HUES6 (cell line): ENCODE measurements around the gene CCDC197.
A peak's percentile ranks its signal among the peaks of the same experiment; 100 is the strongest.

ENCODE experiments used
- H3K27ac ChIP-seq: 2 replicates; pipeline ENCODE4 v1.7.0; 2013; ENCODE audit warnings: low read depth, mild to moderate bottlenecking, low read length, inconsistent platforms
- H3K27me3 ChIP-seq: 2 replicates; pipeline ENCODE4 v1.6.1; 2013; ENCODE audit warnings: low read length; ENCODE audit not compliant: control insufficient read depth, insufficient read depth
- H3K36me3 ChIP-seq: 2 replicates; pipeline ENCODE4 v1.6.1; 2013; ENCODE audit warnings: low read length; ENCODE audit not compliant: control insufficient read depth, insufficient read depth
- H3K4me1 ChIP-seq: 2 replicates; pipeline ENCODE4 v1.6.1; 2013; ENCODE audit warnings: low read length; ENCODE audit not compliant: control insufficient read depth, insufficient read depth
- H3K4me3 ChIP-seq: 2 replicates; pipeline ENCODE4 v1.5.1; 2013; ENCODE audit warnings: low read depth, low read length
- H3K9ac ChIP-seq: one replicate; pipeline ENCODE4 v1.6.1; 2013; ENCODE audit warnings: mild to moderate bottlenecking, low read length
- H3K9me3 ChIP-seq: 2 replicates; pipeline ENCODE4 v1.6.1; 2013; ENCODE audit warnings: low read depth, low read length; ENCODE audit not compliant: control insufficient read depth, insufficient read depth

The CCDC197 gene

GRCh38 chr14:94019329-94019728 lies 22.2 kb downstream of the CCDC197 start:
- Histone ChIP-seq H3K27ac (no peak overlapping the region), H3K27me3 (no peaks in the 10 kb centered on the region; the same call in 1 of the 2 replicates), H3K9me3 (no peaks in the 10 kb centered on the region), H3K9ac (no peak overlapping the region), H3K4me1 (peaks cover 16% of the 10 kb centered on the region), H3K36me3 (no peaks in the 10 kb centered on the region), H3K4me3 (no peak overlapping the region)

GRCh38 chr14:94020267-94020666 lies 23.2 kb downstream of the CCDC197 start:
- H3K9ac ChIP-seq, result no peak overlapping the region
- no peak overlapping the region for H3K4me3 ChIP-seq
- H3K4me1 ChIP-seq, result peaks cover 16% of the 10 kb centered on the region
- no peaks in the 10 kb centered on the region; the same call in 1 of the 2 replicates for H3K27me3 ChIP-seq
- no peaks in the 10 kb centered on the region for H3K9me3 ChIP-seq
- H3K36me3 ChIP-seq, result no peaks in the 10 kb centered on the region
- H3K27ac ChIP-seq, result no peak overlapping the region

- Histone ChIP-seq H3K4me1 (peaks cover 20% of the 10 kb centered on the region), H3K4me3 (no peak overlapping the region), H3K36me3 (no peaks in the 10 kb centered on the region), H3K27ac (no peak overlapping the region), H3K9ac (no peak overlapping the region), H3K9me3 (no peaks in the 10 kb centered on the region), H3K27me3 (no peaks in the 10 kb centered on the region; the same call in 1 of the 2 replicates)
Measured at GRCh38 chr14:94021001-94021400, 23.9 kb downstream of the CCDC197 start.

- Histone ChIP-seq H3K27me3 (no peaks in the 10 kb centered on the region; the same call in 1 of the 2 replicates), H3K4me3 (no peak overlapping the region), H3K9ac (no peak overlapping the region), H3K27ac (no peak overlapping the region), H3K9me3 (no peaks in the 10 kb centered on the region), H3K36me3 (no peaks in the 10 kb centered on the region), H3K4me1 (peaks cover 20% of the 10 kb centered on the region)
Measured at GRCh38 chr14:94021416-94022157, 24.5 kb downstream of the CCDC197 start.

- no peak overlapping the region for H3K9ac ChIP-seq
- no peak overlapping the region for H3K4me3 ChIP-seq
- no peaks in the 10 kb centered on the region for H3K9me3 ChIP-seq
- no peaks in the 10 kb centered on the region for H3K36me3 ChIP-seq
- H3K27me3 ChIP-seq, result peaks cover 4% of the 10 kb centered on the region; the same call in 1 of the 2 replicates
- no peak overlapping the region for H3K27ac ChIP-seq
- peaks cover 20% of the 10 kb centered on the region for H3K4me1 ChIP-seq
Measured at GRCh38 chr14:94022532-94023411, 25.7 kb downstream of the CCDC197 start.

- peaks cover 4% of the 10 kb centered on the region; the same call in 1 of the 2 replicates for H3K27me3 ChIP-seq
- H3K9me3 ChIP-seq, result no peaks in the 10 kb centered on the region
- no peaks in the 10 kb centered on the region for H3K36me3 ChIP-seq
- H3K4me3 ChIP-seq, result no peak overlapping the region
- H3K9ac ChIP-seq, result no peak overlapping the region
- peaks cover 20% of the 10 kb centered on the region for H3K4me1 ChIP-seq
- H3K27ac ChIP-seq, result no peak overlapping the region
Measured at GRCh38 chr14:94024549-94024948, 27.4 kb downstream of the CCDC197 start.

GRCh38 chr14:94025720-94026119 lies 28.6 kb downstream of the CCDC197 start:
- H3K4me3 ChIP-seq, result peak overlapping the region; percentile 59
- no peak overlapping the region for H3K9ac ChIP-seq
- no peak overlapping the region for H3K27ac ChIP-seq
- H3K36me3 ChIP-seq, result no peaks in the 10 kb centered on the region
- peaks cover 4% of the 10 kb centered on the region; the same call in 1 of the 2 replicates for H3K27me3 ChIP-seq
- no peaks in the 10 kb centered on the region for H3K9me3 ChIP-seq
- peaks cover 20% of the 10 kb centered on the region for H3K4me1 ChIP-seq

GRCh38 chr14:94026173-94026888 lies 29.2 kb downstream of the CCDC197 start, which contains the start of gene OTUB2:
Gene OTUB2 (plus strand): TSS chr14:94026340. CDS start chr14:94026538, 198 bp downstream.
- H3K9me3 ChIP-seq, result no peaks in the 10 kb centered on the region
- H3K36me3 ChIP-seq, result no peaks in the 10 kb centered on the region
- H3K9ac ChIP-seq, result no peak within 1 kb of the TSS
- peaks cover 4% of the 10 kb centered on the region; the same call in 1 of the 2 replicates for H3K27me3 ChIP-seq
- peak within 1 kb of the TSS; percentile 59 for H3K4me3 ChIP-seq
- peaks cover 20% of the 10 kb centered on the region for H3K4me1 ChIP-seq
- no peak within 1 kb of the TSS for H3K27ac ChIP-seq

GRCh38 chr14:94026889-94027469 lies 29.9 kb downstream of the CCDC197 start:
- Histone ChIP-seq H3K4me1 (peaks cover 15% of the 10 kb centered on the region), H3K36me3 (no peaks in the 10 kb centered on the region), H3K4me3 (peak overlapping the region; percentile 59), H3K9me3 (no peaks in the 10 kb centered on the region), H3K27ac (no peak overlapping the region), H3K9ac (no peak overlapping the region), H3K27me3 (peaks cover 4% of the 10 kb centered on the region; the same call in 1 of the 2 replicates)
